ENCODE data around the gene ATP10B.
"Not testable (repeated sequence)": the region's sequence is repeated elsewhere in the genome, so short reads cannot be mapped to it uniquely, and the experiment has no call there.

Gene ATP10B

GRCh38 chr5:160831801-160832200 lies 20.2 kb downstream of the ATP10B start:
- no peak for DNase-seq (ENCODE audit: low spot score)

- DNase-seq (ENCODE audit: low spot score), result no peak
Observed at GRCh38 chr5:160824301-160825001, 27.6 kb downstream of the ATP10B start.

GRCh38 chr5:160812996-160813395 lies 39.0 kb downstream of the ATP10B start:
- not testable (repeated sequence) for DNase-seq (ENCODE audit: low spot score)

GRCh38 chr5:160805376-160805775 lies 46.6 kb downstream of the ATP10B start:
- no peak for DNase-seq (ENCODE audit: low spot score)

- no peak for DNase-seq (ENCODE audit: low spot score)
Observed at GRCh38 chr5:160802592-160802991, 49.4 kb downstream of the ATP10B start.

GRCh38 chr5:160800375-160801275 lies 51.4 kb downstream of the ATP10B start:
- no peak for DNase-seq (ENCODE audit: low spot score)

- DNase-seq (ENCODE audit: low spot score), result no peak
Observed at GRCh38 chr5:160799184-160799583, 52.8 kb downstream of the ATP10B start.

- DNase-seq (ENCODE audit: low spot score), result no peak
Observed at GRCh38 chr5:160797020-160797419, 55.0 kb downstream of the ATP10B start.

GRCh38 chr5:160793530-160793899 lies 58.5 kb downstream of the ATP10B start:
- no peak for DNase-seq (ENCODE audit: low spot score)

- DNase-seq (ENCODE audit: low spot score), result no peak
Observed at GRCh38 chr5:160792732-160793529, 59.1 kb downstream of the ATP10B start.

- DNase-seq (ENCODE audit: low spot score), result no peak
Observed at GRCh38 chr5:160792281-160792680, 59.7 kb downstream of the ATP10B start.

- DNase-seq (ENCODE audit: low spot score), result no peak
Observed at GRCh38 chr5:160789219-160789859, 62.7 kb downstream of the ATP10B start.

- DNase-seq (ENCODE audit: low spot score), result no peak
Observed at GRCh38 chr5:160788102-160788660, 63.8 kb downstream of the ATP10B start.

GRCh38 chr5:160787240-160787639 lies 64.8 kb downstream of the ATP10B start:
- DNase-seq (ENCODE audit: low spot score), result peak; percentile 11

- no peak for DNase-seq (ENCODE audit: low spot score)
Observed at GRCh38 chr5:160774666-160775315, 77.2 kb downstream of the ATP10B start.

- no peak for DNase-seq (ENCODE audit: low spot score)
Observed at GRCh38 chr5:160773646-160774410, 78.2 kb downstream of the ATP10B start.

- no peak for DNase-seq (ENCODE audit: low spot score)
Observed at GRCh38 chr5:160772854-160773253, 79.2 kb downstream of the ATP10B start.

GRCh38 chr5:160770718-160771117 lies 81.3 kb downstream of the ATP10B start:
- DNase-seq (ENCODE audit: low spot score), result no peak

- no peak for DNase-seq (ENCODE audit: low spot score)
Observed at GRCh38 chr5:160769301-160769700, 82.7 kb downstream of the ATP10B start.

- no peak for DNase-seq (ENCODE audit: low spot score)
Observed at GRCh38 chr5:160767062-160767461, 84.9 kb downstream of the ATP10B start.
